OCI-LY7 (cell line): ENCODE measurements around the gene PTX4. TPM values are rescaled to one million over a fixed set of nuclear protein-coding genes. Genes with fewer than 3 reads are reported as not detected.

Source experiments
- BruUV-seq: library from RNA; stranded (reverse); fragments of 400-500 nt; replicated peaks from 2 replicates; lab custom pipeline; 2021; lab: Mats Ljungman, UMichigan
- CTCF ChIA-PET: fragments of 300-600 bp; sonication (Branson Sonifier 250); formaldehyde crosslinking; loops from one replicate; lab custom pipeline; 2022; ENCODE audit warnings: antibody characterized with exemption; ENCODE audit not compliant: unreplicated experiment; lab: Charles Lee
- POLR2A ChIA-PET: fragments of 300-600 bp; sonication (Branson Sonifier 250); formaldehyde crosslinking; loops from one replicate; lab custom pipeline; 2022; ENCODE audit warnings: antibody characterized with exemption; lab: Charles Lee
- DNase-seq: peaks from one replicate; pipeline ENCODE4 v3.0.0-alpha.2; 2015; ENCODE audit warnings: low spot score
- H2AFZ ChIP-seq: fragments of 200-600 bp; sonication (generic), shearing (Covaris generic); 2 replicates; pipeline ENCODE4 v1.6.1; 2014; ENCODE audit warnings: mild to moderate bottlenecking, antibody characterized with exemption, low read length, moderate library complexity
- H3K27ac ChIP-seq: fragments of 200-600 bp; sonication (generic); 2 replicates; pipeline ENCODE4 v1.5.1; 2014; ENCODE audit warnings: mixed run types, low read depth, mild to moderate bottlenecking, moderate library complexity, low read length, inconsistent platforms; ENCODE audit not compliant: poor library complexity, severe bottlenecking
- H3K36me3 ChIP-seq: fragments of 200-600 bp; sonication (generic); 2 replicates; pipeline ENCODE4 v1.6.1; 2014; ENCODE audit warnings: mild to moderate bottlenecking, antibody characterized with exemption, low read length, moderate library complexity, mixed read lengths; ENCODE audit not compliant: insufficient read depth
- H3K4me1 ChIP-seq: fragments of 200-600 bp; sonication (generic); 2 replicates; pipeline ENCODE4 v1.5.1; 2014; ENCODE audit warnings: mild to moderate bottlenecking, low read length; ENCODE audit not compliant: insufficient read depth, poor library complexity, severe bottlenecking
- H3K4me2 ChIP-seq: fragments of 200-600 bp; sonication (generic); 2 replicates; pipeline ENCODE4 v1.6.1; 2014; ENCODE audit warnings: mild to moderate bottlenecking, low read length
- H3K4me3 ChIP-seq: fragments of 200-600 bp; sonication (generic); 2 replicates; pipeline ENCODE4 v1.5.1; 2014; ENCODE audit warnings: mild to moderate bottlenecking, low read depth, low read length; ENCODE audit not compliant: poor library complexity, severe bottlenecking
- H3K79me2 ChIP-seq: fragments of 200-600 bp; sonication (generic); 2 replicates; pipeline ENCODE4 v1.6.1; 2016; ENCODE audit warnings: low read depth, mild to moderate bottlenecking, low read length, moderate library complexity, mixed read lengths; ENCODE audit not compliant: insufficient read depth
- H3K9me2 ChIP-seq: fragments of 200-600 bp; sonication (generic); 2 replicates; pipeline ENCODE4 v1.6.1; 2016; ENCODE audit warnings: mild to moderate bottlenecking, low read length, mixed read lengths; ENCODE audit not compliant: insufficient read depth
- H3K9me3 ChIP-seq: fragments of 200-600 bp; sonication (generic); 2 replicates; pipeline ENCODE4 v1.6.1; 2014; ENCODE audit warnings: mild to moderate bottlenecking, mixed run types, low read length, mixed read lengths
- H4K20me1 ChIP-seq: fragments of 200-600 bp; sonication (generic); 2 replicates; pipeline ENCODE4 v1.6.1; 2014; ENCODE audit warnings: mild to moderate bottlenecking, antibody characterized with exemption, low read length, moderate library complexity, mixed read lengths; ENCODE audit not compliant: insufficient read depth
- EZH2phosphoT487 ChIP-seq: fragments of 200-600 bp; sonication (generic); IDR thresholded peaks from 2 replicates; pipeline ENCODE4 v1.6.1; 2018; ENCODE audit warnings: low read depth, borderline replicate concordance, mild to moderate bottlenecking, mixed run types, antibody characterized with exemption, low read length, moderate library complexity, mixed read lengths
- intact Hi-C: fragments of 100-400 bp; cut with micrococcal nuclease; formaldehyde crosslinking; loops from one replicate; pipeline ENCODE4 v1.10.0; 2022; ENCODE audit not compliant: unreplicated experiment
- total RNA-seq, 2 experiments: library from RNA; depleted of rRNA in 1 of 2; stranded (reverse); fragments of >200 nt in 1 of 2; shearing (Covaris generic) in 1 of 2; gene quantifications; 2 replicates each; pipeline ENCODE4 v1.2.3, GENCODE V29; 2014 to 2022
- TF ChIP-seq, protein P1 (sequence below): fragments of 200-600 bp; sonication (generic); conservative IDR thresholded peaks from 2 replicates; pipeline ENCODE4 v1.5.1; 2014; ENCODE audit warnings: mild to moderate bottlenecking, antibody characterized with exemption, low read length, moderate library complexity, mixed read lengths

PTX4 gene
- total RNA-seq, 2 experiments from 2014 or later, result not detected

DNA sequence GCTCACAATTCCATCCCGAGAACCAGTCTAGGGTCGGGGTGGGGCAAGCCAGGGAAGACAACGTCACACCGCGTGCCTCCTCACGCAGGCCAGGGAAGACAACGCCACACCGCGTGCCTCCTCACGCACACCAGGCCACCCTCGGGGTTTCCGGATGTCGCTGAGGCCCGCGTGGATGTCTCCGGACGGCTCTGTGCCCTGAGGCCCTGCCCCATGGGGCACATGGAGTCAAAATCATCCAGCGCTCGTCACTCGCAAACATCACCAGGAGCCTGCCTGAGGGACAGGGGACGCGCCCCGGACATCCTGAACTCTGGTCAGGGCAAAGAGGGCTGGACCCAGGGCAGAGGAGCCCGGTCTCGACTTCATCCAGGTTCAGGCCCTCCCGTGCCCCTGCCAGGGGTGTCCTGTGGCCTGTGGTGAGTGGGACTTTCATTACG is 48.4 kb upstream of the PTX4 start:
- CTCF ChIA-PET, result no interaction called here

DNA sequence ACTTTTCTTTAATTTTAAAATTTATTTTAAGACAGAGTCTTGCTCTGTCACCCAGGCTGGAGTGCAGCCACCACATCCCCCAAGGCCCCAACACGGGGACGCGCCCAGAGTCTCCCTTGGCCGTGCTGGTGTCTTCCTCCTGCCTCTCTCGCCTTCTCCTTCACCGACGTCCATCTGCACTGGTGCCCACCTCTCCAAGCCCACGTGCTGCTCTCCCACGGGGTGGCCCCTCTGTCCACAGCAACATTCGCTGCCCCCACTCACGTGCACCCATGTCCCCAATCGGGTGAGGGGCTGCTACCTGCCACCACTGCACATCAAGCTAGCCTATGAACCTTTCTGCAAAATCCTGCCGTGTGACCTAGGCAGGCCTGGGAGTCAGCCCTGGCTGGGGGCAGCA is 47.9 kb upstream of the PTX4 start:
- no peak for TF ChIP-seq EZH2phosphoT487
- TF ChIP-seq, protein P1, sequence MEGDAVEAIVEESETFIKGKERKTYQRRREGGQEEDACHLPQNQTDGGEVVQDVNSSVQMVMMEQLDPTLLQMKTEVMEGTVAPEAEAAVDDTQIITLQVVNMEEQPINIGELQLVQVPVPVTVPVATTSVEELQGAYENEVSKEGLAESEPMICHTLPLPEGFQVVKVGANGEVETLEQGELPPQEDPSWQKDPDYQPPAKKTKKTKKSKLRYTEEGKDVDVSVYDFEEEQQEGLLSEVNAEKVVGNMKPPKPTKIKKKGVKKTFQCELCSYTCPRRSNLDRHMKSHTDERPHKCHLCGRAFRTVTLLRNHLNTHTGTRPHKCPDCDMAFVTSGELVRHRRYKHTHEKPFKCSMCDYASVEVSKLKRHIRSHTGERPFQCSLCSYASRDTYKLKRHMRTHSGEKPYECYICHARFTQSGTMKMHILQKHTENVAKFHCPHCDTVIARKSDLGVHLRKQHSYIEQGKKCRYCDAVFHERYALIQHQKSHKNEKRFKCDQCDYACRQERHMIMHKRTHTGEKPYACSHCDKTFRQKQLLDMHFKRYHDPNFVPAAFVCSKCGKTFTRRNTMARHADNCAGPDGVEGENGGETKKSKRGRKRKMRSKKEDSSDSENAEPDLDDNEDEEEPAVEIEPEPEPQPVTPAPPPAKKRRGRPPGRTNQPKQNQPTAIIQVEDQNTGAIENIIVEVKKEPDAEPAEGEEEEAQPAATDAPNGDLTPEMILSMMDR, result no peak
- H3K4me2 ChIP-seq, result no peak overlapping the region
- H3K27ac ChIP-seq, result no peak overlapping the region
- DNase-seq, result no peak
- intact Hi-C loops, result no loop called here
- CTCF ChIA-PET, result no interaction called here
- no peak overlapping the region for H3K4me3 ChIP-seq
- no peaks in the 10 kb centered on the region for H3K36me3 ChIP-seq
- H3K4me1 ChIP-seq, result no peaks in the 10 kb centered on the region
- BruUV-seq, result no TSS peak
- H4K20me1 ChIP-seq, result no peaks in the 10 kb centered on the region
- POLR2A ChIA-PET, result no interaction called here
- H3K79me2 ChIP-seq, result no peaks in the 10 kb centered on the region
- no peaks in the 10 kb centered on the region for H3K9me3 ChIP-seq
- H2AFZ ChIP-seq, result no peak overlapping the region
- H3K9me2 ChIP-seq, result no peaks in the 10 kb centered on the region

More for the DNA sequence above, 48.4 kb upstream of the PTX4 start:
- Histone ChIP-seq H3K79me2 (no peaks in the 10 kb centered on the region), H3K4me1 (no peaks in the 10 kb centered on the region), H2AFZ (no peak overlapping the region), H3K4me2 (no peak overlapping the region), H4K20me1 (no peaks in the 10 kb centered on the region), H3K4me3 (no peak overlapping the region), H3K27ac (no peak overlapping the region), H3K36me3 (no peaks in the 10 kb centered on the region), H3K9me3 (no peaks in the 10 kb centered on the region), H3K9me2 (no peaks in the 10 kb centered on the region)
- intact Hi-C loops, result no loop called here
- BruUV-seq, result no TSS peak
- no peak for TF ChIP-seq EZH2phosphoT487
- TF ChIP-seq, protein P1, result no peak
- POLR2A ChIA-PET, result no interaction called here
- DNase-seq, result no peak

DNA sequence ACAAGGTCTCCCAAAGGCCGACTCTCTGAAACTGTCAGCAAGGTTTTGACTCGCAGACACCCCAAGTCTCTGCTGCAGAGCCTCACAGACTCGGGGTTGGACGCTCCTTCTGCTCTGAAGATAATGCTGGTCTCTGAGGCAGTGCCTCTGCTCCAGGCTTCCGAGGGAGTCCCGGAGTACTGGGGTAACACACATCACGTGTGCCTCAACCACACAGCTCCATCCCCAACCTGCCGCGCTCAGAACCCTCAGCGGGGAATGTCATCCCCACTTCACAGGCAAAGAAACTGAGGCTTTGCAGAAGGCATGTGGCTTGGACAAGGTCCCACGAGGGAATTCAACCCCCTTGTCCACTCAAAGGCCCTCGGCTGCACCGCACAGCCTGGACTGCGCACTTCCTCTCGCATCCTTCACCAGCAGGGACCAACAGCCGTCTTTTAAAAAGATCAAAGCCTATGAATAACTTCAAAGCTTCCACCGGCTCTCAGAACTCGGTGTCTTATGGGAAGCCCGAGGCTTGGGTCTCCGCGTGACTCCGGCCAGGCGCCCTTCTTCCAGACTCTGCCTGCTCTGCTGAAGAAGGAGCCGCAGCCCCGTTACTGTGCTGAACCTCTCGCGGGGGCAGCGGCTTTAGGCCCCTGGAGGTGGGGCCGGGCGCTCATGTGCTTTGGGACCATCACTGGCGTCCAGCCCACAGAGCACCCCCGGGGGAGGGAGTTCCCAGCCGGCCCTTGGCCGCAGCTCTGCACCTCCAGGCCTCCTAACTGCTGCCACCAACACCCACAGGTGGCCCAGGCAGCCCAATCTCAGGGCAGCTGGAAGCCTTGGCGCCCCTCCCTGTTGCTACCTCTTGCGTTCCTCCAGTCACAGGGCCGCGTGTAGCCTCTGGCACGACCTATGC is 46.9 kb upstream of the PTX4 start:
- ChIA-PET POLR2A (no interaction called here), CTCF (no interaction called here)
- Histone ChIP-seq H3K4me2 (no peak overlapping the region), H3K4me3 (no peak overlapping the region), H4K20me1 (no peaks in the 10 kb centered on the region), H2AFZ (no peak overlapping the region), H3K9me3 (no peaks in the 10 kb centered on the region), H3K36me3 (no peaks in the 10 kb centered on the region), H3K9me2 (no peaks in the 10 kb centered on the region), H3K27ac (no peak overlapping the region), H3K79me2 (no peaks in the 10 kb centered on the region), H3K4me1 (no peaks in the 10 kb centered on the region)
- intact Hi-C loops, result no loop called here
- no peak for DNase-seq
- no TSS peak for BruUV-seq
- TF ChIP-seq, protein P1, result no peak
- TF ChIP-seq EZH2phosphoT487, result no peak
